Chondrocyte (in vitro differentiated cells): ENCODE measurements around the gene PAQR7. TPM values are rescaled to one million over a fixed set of nuclear protein-coding genes. Genes with fewer than 3 reads are reported as not detected.

ENCODE experiments used
- DNase-seq: peaks from one replicate; pipeline ENCODE4 v3.0.0; 2021; ENCODE audit warnings: mixed read lengths, low spot score
- H3K27ac Mint-ChIP-seq: one replicate; pipeline ENCODE4 v1.8.0; 2021; ENCODE audit warnings: mild to moderate bottlenecking, moderate library complexity, mixed read lengths; ENCODE audit not compliant: unreplicated experiment
- H3K27me3 Mint-ChIP-seq: 2 replicates; pipeline ENCODE4 v1.8.0; 2021; ENCODE audit warnings: low read depth, mixed read lengths
- H3K36me3 Mint-ChIP-seq: 2 replicates; pipeline ENCODE4 v1.8.0; 2021; ENCODE audit warnings: low read depth, mixed read lengths
- H3K4me1 Mint-ChIP-seq: 2 replicates; pipeline ENCODE4 v1.8.0; 2021; ENCODE audit warnings: low read depth, mild to moderate bottlenecking, mixed read lengths
- H3K4me3 Mint-ChIP-seq: one replicate; pipeline ENCODE4 v1.8.0; 2021; ENCODE audit warnings: mild to moderate bottlenecking, moderate library complexity, mixed read lengths; ENCODE audit not compliant: unreplicated experiment
- H3K9me3 Mint-ChIP-seq: 2 replicates; pipeline ENCODE4 v1.8.0; 2021; ENCODE audit warnings: low read depth, mixed read lengths
- total RNA-seq: library from RNA; stranded (reverse); gene quantifications from 3 replicates; pipeline ENCODE4 v1.2.1, GENCODE V29; 2021
- TF ChIP-seq, protein P1 (sequence below): fragments of 200-600 bp; sonication (generic); IDR thresholded peaks from 2 replicates; pipeline ENCODE4 v1.5.0; 2021; ENCODE audit warnings: antibody characterized with exemption, mild to moderate bottlenecking, moderate library complexity

The PAQR7 gene
- total RNA-seq, 1 donor from 2014 or later = 15.1 TPM

- Mint-ChIP-seq H3K9me3 (no peaks in the 10 kb centered on the region), H3K4me1 (no peaks in the 10 kb centered on the region), H3K27ac (no peak overlapping the region), H3K36me3 (peaks cover 33% of the 10 kb centered on the region), H3K4me3 (no peak overlapping the region), H3K27me3 (no peaks in the 10 kb centered on the region)
- TF ChIP-seq, protein P1, sequence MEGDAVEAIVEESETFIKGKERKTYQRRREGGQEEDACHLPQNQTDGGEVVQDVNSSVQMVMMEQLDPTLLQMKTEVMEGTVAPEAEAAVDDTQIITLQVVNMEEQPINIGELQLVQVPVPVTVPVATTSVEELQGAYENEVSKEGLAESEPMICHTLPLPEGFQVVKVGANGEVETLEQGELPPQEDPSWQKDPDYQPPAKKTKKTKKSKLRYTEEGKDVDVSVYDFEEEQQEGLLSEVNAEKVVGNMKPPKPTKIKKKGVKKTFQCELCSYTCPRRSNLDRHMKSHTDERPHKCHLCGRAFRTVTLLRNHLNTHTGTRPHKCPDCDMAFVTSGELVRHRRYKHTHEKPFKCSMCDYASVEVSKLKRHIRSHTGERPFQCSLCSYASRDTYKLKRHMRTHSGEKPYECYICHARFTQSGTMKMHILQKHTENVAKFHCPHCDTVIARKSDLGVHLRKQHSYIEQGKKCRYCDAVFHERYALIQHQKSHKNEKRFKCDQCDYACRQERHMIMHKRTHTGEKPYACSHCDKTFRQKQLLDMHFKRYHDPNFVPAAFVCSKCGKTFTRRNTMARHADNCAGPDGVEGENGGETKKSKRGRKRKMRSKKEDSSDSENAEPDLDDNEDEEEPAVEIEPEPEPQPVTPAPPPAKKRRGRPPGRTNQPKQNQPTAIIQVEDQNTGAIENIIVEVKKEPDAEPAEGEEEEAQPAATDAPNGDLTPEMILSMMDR = no peak
- no peak for DNase-seq
These were observed 47.0 kb downstream of the PAQR7 start for GRCh38 chr1:25828491-25828890.

GRCh38 chr1:25826571-25826970 lies 48.9 kb downstream of the PAQR7 start:
- no peaks in the 10 kb centered on the region for H3K27me3 Mint-ChIP-seq
- H3K4me1 Mint-ChIP-seq = peaks cover 8% of the 10 kb centered on the region
- peaks cover 28% of the 10 kb centered on the region for H3K36me3 Mint-ChIP-seq
- H3K27ac Mint-ChIP-seq = no peak overlapping the region
- no peaks in the 10 kb centered on the region for H3K9me3 Mint-ChIP-seq
- peak; percentile 72 for DNase-seq
- H3K4me3 Mint-ChIP-seq = no peak overlapping the region
- TF ChIP-seq, protein P1 = no peak

DNA sequence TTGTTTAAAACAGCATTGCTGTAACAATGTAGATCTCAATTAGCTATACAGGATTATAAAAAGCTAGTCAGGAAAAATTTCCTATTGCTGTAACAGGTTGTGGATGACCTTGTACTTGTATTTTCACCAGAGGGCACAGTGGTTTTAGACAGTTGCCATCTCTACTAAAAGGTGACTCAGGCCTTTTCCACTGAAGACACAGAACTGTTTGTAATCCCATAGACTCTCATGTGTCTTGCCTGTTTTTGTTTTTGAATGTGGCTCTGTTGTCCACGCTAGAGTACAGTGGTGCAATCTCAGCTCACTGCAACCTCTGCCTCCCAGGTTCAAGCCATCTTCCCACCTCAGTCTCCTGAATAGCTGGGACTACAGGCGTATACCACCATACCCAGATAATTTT lies 49.9 kb downstream of the PAQR7 start:
- Mint-ChIP-seq H3K4me3 (no peak overlapping the region), H3K4me1 (peaks cover 17% of the 10 kb centered on the region), H3K27ac (peak overlapping the region; percentile 12), H3K9me3 (no peaks in the 10 kb centered on the region), H3K36me3 (peaks cover 24% of the 10 kb centered on the region), H3K27me3 (no peaks in the 10 kb centered on the region)
- DNase-seq = no peak
- TF ChIP-seq, protein P1 = no peak

DNA sequence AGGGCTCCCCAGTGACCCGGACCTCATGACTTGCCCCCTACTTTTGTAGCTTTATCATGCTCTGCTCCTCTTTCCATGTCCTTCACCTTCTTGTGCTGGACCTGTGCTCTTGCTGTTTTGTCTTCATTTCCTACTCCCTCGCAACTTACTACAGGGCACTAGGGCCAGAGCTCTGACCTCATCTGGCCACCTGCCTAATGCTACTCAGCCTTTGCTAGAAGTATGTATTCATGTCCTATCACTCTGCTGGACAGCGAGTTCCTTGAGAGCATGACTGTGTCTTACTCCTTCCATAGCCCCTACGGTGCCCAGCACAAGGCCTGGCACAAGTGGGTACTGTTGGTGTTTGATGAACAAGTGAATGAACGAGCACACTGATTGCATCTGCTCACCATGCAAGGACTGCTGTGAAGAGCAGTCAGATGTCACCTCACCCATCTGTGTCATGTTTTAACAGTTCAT lies 53.8 kb downstream of the PAQR7 start:
- H3K27ac Mint-ChIP-seq = peak overlapping the region; percentile 93
- peak overlapping the region; percentile 98 for H3K4me3 Mint-ChIP-seq
- H3K9me3 Mint-ChIP-seq = no peaks in the 10 kb centered on the region
- no peak for DNase-seq
- H3K27me3 Mint-ChIP-seq = no peaks in the 10 kb centered on the region
- peaks cover 35% of the 10 kb centered on the region for H3K4me1 Mint-ChIP-seq
- TF ChIP-seq, protein P1 = no peak
- peaks cover 4% of the 10 kb centered on the region for H3K36me3 Mint-ChIP-seq

- Mint-ChIP-seq H3K27me3 (no peaks in the 10 kb centered on the region), H3K36me3 (peaks cover 1% of the 10 kb centered on the region), H3K9me3 (no peaks in the 10 kb centered on the region), H3K4me3 (peak overlapping the region; percentile 98), H3K4me1 (peaks cover 35% of the 10 kb centered on the region), H3K27ac (peak overlapping the region; percentile 93)
- TF ChIP-seq, protein P1 = no peak
- DNase-seq = no peak
These were observed 54.4 kb downstream of the PAQR7 start for GRCh38 chr1:25821112-25821476.
